K562 (cell line): ENCODE measurements around the gene SCYL3. TPM values are rescaled to one million over a fixed set of nuclear protein-coding genes. Genes with fewer than 3 reads are reported as not detected.

Experiments
- CBX3 ChIP-seq, 2 experiments: IDR thresholded peaks; 1 replicate in 1 of 2; 2 replicates in 1 of 2; pipeline ENCODE4 v1.6.1; 2012; ENCODE audit warnings: inconsistent platforms in 2 of 2, low read length in 2 of 2, borderline replicate concordance in 1 of 2, control low read depth in 1 of 2
- CSDE1 ChIP-seq, 2 experiments: fragments of 450-650 bp; IDR thresholded peaks; 2 replicates each; pipeline ENCODE4 v1.6.1; 2016; ENCODE audit warnings: mild to moderate bottlenecking in 1 of 2
- ELF2 ChIP-seq: fragments of 250-450 bp; sonication (Bioruptor Pico); IDR thresholded peaks from 2 replicates; pipeline ENCODE4 v1.5.0; 2021; ENCODE audit warnings: mild to moderate bottlenecking
- EP300 ChIP-seq: IDR thresholded peaks from 2 replicates; pipeline ENCODE4 v1.6.1; 2012; ENCODE audit warnings: low read length, improper control_type of control experiment
- ETS1 ChIP-seq: conservative IDR thresholded peaks from 2 replicates; pipeline ENCODE4 v1.6.1; 2011; ENCODE audit warnings: low read depth, mild to moderate bottlenecking, low read length; ENCODE audit not compliant: control insufficient read depth
- HBP1 ChIP-seq: fragments of 450-650 bp; formaldehyde crosslinking; IDR thresholded peaks from 2 replicates; pipeline ENCODE4 v1.4.0; 2022; ENCODE audit warnings: missing genetic modification characterization
- MITF ChIP-seq: IDR thresholded peaks from 2 replicates; pipeline ENCODE4 v1.6.1; 2014; ENCODE audit warnings: antibody characterized with exemption
- SAFB2 ChIP-seq: fragments of 200-400 bp; formaldehyde crosslinking; IDR thresholded peaks from 2 replicates; pipeline ENCODE4 v1.6.1; 2018; ENCODE audit warnings: borderline replicate concordance, low read length, low read depth, moderate library complexity; ENCODE audit not compliant: severe bottlenecking
- SFPQ ChIP-seq: fragments of 200-400 bp; formaldehyde crosslinking; IDR thresholded peaks from 2 replicates; pipeline ENCODE4 v1.6.1; 2017; ENCODE audit warnings: mild to moderate bottlenecking, low read depth, low read length, moderate library complexity
- ZFP36 ChIP-seq: fragments of 150-350 bp; IDR thresholded peaks from 2 replicates; pipeline ENCODE4 v1.6.1; 2018; ENCODE audit warnings: low read length, low read depth; ENCODE audit not compliant: partially characterized antibody
- ZNF23 ChIP-seq: fragments of 250-450 bp; sonication (Bioruptor Pico); IDR thresholded peaks from 2 replicates; pipeline ENCODE4 v1.4.0; 2020; ENCODE audit warnings: mild to moderate bottlenecking
- ZNF311 ChIP-seq: fragments of 250-450 bp; sonication (Bioruptor Pico); IDR thresholded peaks from 2 replicates; pipeline ENCODE4 v1.4.0; 2020; ENCODE audit warnings: mild to moderate bottlenecking, moderate library complexity
- ZNF717 ChIP-seq: fragments of 250-450 bp; sonication (Bioruptor Pico); IDR thresholded peaks from 2 replicates; pipeline ENCODE4 v1.5.0; 2021
- ZNF780A ChIP-seq: fragments of 250-450 bp; sonication (Bioruptor Pico); IDR thresholded peaks from 2 replicates; pipeline ENCODE4 v1.5.0; 2021; ENCODE audit warnings: mild to moderate bottlenecking
- polyA plus RNA-seq, 8 experiments: library from polyadenylated mRNA; depleted of rRNA in 4 of 8; stranded (reverse) in 5 of 8; unstranded in 3 of 8; fragments of >200 nt; fragmentation: Nextera tagmentation in 2 of 8; fragmentation: Illumina TruSeq in 1 of 8; extraction: Ambion mirVana in 2 of 8; extraction: Trizol in 1 of 8; gene quantifications; 2 replicates each; pipeline versions ENCODE4 v1.2.1 to v1.2.3, GENCODE V29; 2011 to 2014; ENCODE audit warnings: inconsistent platforms in 1 of 8, missing spikeins in 1 of 8
- total RNA-seq, 7 experiments: library from RNA; depleted of rRNA in 6 of 7; stranded (reverse); fragments of >200 nt in 6 of 7; fragmentation: Illumina TruSeq in 2 of 7; extraction: Trizol in 2 of 7; gene quantifications; 2 replicates each; pipeline versions ENCODE4 v1.2.1 to v1.2.3, GENCODE V29; 2011 to 2021; ENCODE audit warnings: low replicate concordance in 1 of 7

Gene SCYL3
- total and polyA plus RNA-seq, 9 of the 15 experiments (the other 6 are each of a cell fraction or from before 2014, with no cell fraction given) = 3.6 to 11.4 (median 7.1) TPM

- TF ChIP-seq SFPQ (no peak), ZNF717 (CRISPR knock-in tag) (no peak), ZNF780A (CRISPR knock-in tag) (no peak), HBP1 (0 out of 2 replicates have a peak, but pooled peaks have one; percentile 7), SAFB2 (no peak), ZFP36 (no peak), ELF2 (CRISPR knock-in tag) (peak; percentile 99), MITF (no peak), ETS1 (no peak; the same call in none of the 2 replicates), EP300 (no peak), ZNF23 (no peak), CBX3 (IDR thresholded peaks at IDR 0.05; ENCODE audit: borderline replicate concordance in 1 of 2, low read length in 2 of 2) (peak in 1 of 2 experiments; percentile 83; a peak in 2 of 3 replicates), ZNF311 (CRISPR knock-in tag) (peak; percentile 38; the same call in 1 of the 2 replicates), CSDE1 (IDR thresholded peaks at IDR 0.05) (peak in 1 of 2 experiments; percentile 99; a peak in 2 of 4 replicates)
Measured at GRCh38 chr1:169893645-169894423, at the start of gene SCYL3 (continued).
